K562 (cell line): ENCODE data around the gene CPLX1. TPM values are rescaled to one million over a fixed set of nuclear protein-coding genes. Genes with fewer than 3 reads are reported as not detected.

Experiments used
- ATAC-seq: fragments of 200-7000 bp; cut with Tn5 transposase; 3 replicates; pipeline ENCODE4 v1.9.1; 2020; ENCODE audit warnings: moderate library complexity
- BruUV-seq: library from RNA; stranded (reverse); fragments of 400-500 nt; replicated peaks from 2 replicates; lab custom pipeline; 2021; lab: Mats Ljungman, UMichigan
- CTCF ChIA-PET: fragments of 300-600 bp; formaldehyde crosslinking; extraction: SDS; loops from one replicate; lab custom pipeline; 2021; ENCODE audit warnings: low intra/inter-chr PET ratio; lab: Yijun Ruan, JAX
- POLR2A ChIA-PET: fragments of 300-600, 350-650 bp; sonication (Branson Sonifier 250); formaldehyde crosslinking; extraction: SDS; loops from one replicate; lab custom pipeline; 2021; ENCODE audit warnings: antibody characterized with exemption, inconsistent platforms; lab: Yijun Ruan, JAX
- DNase-seq, 4 experiments: peaks; one replicate each; pipeline versions ENCODE4 v3.0.0 to v3.0.0-alpha.2; 2011 to 2018; ENCODE audit warnings: low spot score in 3 of 4, mixed read lengths in 3 of 4; ENCODE audit errors: extremely low read depth in 1 of 4
- FAIRE-seq: peaks from 2 replicates; lab custom pipeline; 2011; peaks lifted over from hg19 to GRCh38; lab: Jason Lieb, UNC
- H2AFZ ChIP-seq: 2 replicates; pipeline ENCODE4 v1.6.0; 2011; ENCODE audit warnings: low read depth, low read length, control low read depth, inconsistent platforms
- H3K27ac ChIP-seq: fragments of 200-600 bp; 3 replicates; pipeline ENCODE4 v1.8.0; 2011; ENCODE audit warnings: low read depth, mild to moderate bottlenecking, control low read depth, inconsistent platforms, low read length, moderate library complexity, mixed read lengths; ENCODE audit errors: extremely low read depth
- H3K27me3 ChIP-seq, 2 experiments: fragments of 300-600 bp in 1 of 2; 2 replicates in 1 of 2; 3 replicates in 1 of 2; pipeline versions ENCODE4 v1.6.0 to v1.8.0; 2011; ENCODE audit warnings: inconsistent platforms in 2 of 2, low read length in 2 of 2, mild to moderate bottlenecking in 1 of 2, mixed read lengths in 1 of 2, moderate library complexity in 1 of 2; ENCODE audit not compliant: control insufficient read depth in 2 of 2, insufficient read depth in 2 of 2
- H3K36me3 ChIP-seq: fragments of 300-600 bp; 3 replicates; pipeline ENCODE4 v1.8.0; 2011; ENCODE audit warnings: mild to moderate bottlenecking, low read length, inconsistent platforms; ENCODE audit not compliant: control insufficient read depth, insufficient read depth
- H3K4me1 ChIP-seq, 2 experiments: fragments of 200-600 bp in 1 of 2; replicated peaks in 1 of 2; 2 replicates in 1 of 2; 3 replicates in 1 of 2; pipeline versions ENCODE4 v1.5.1 to v1.8.0; 2011; ENCODE audit warnings: inconsistent platforms in 2 of 2, low read length in 2 of 2, mild to moderate bottlenecking in 1 of 2, mixed read lengths in 1 of 2, moderate library complexity in 1 of 2; ENCODE audit not compliant: control insufficient read depth in 2 of 2, insufficient read depth in 2 of 2
- H3K4me2 ChIP-seq: 2 replicates; pipeline ENCODE4 v1.6.1; 2011; ENCODE audit warnings: low read length, control low read depth, inconsistent platforms, mixed read lengths; ENCODE audit not compliant: insufficient read depth
- H3K4me3 ChIP-seq: fragments of 200-600 bp; sonication (generic), shearing (Covaris generic); 2 replicates; pipeline ENCODE4 v1.5.1; 2016; ENCODE audit warnings: control low read depth, inconsistent platforms
- H3K79me2 ChIP-seq: fragments of 200-600 bp; 3 replicates; pipeline ENCODE4 v1.8.0; 2011; ENCODE audit warnings: low read length, inconsistent platforms; ENCODE audit not compliant: control insufficient read depth, insufficient read depth
- H3K9ac ChIP-seq, 2 experiments: 2 replicates each; pipeline versions ENCODE4 v1.6.0 to v1.6.1; 2011; ENCODE audit warnings: low read depth in 2 of 2, low read length in 2 of 2, control low read depth in 1 of 2, inconsistent platforms in 1 of 2, mild to moderate bottlenecking in 1 of 2, mixed read lengths in 1 of 2; ENCODE audit not compliant: insufficient read depth in 1 of 2
- H3K9me1 ChIP-seq: one replicate; pipeline ENCODE4 v1.6.0; 2011; ENCODE audit warnings: inconsistent platforms, mild to moderate bottlenecking, low read length, moderate library complexity; ENCODE audit not compliant: control insufficient read depth, insufficient read depth
- H3K9me3 ChIP-seq: replicated peaks from 2 replicates; pipeline ENCODE4 v1.5.1; 2011; ENCODE audit warnings: low read depth, low read length, inconsistent platforms; ENCODE audit not compliant: control insufficient read depth, insufficient read depth
- H4K20me1 ChIP-seq: replicated peaks from 2 replicates; pipeline ENCODE4 v1.6.1; 2011; ENCODE audit warnings: low read length, inconsistent platforms, mixed read lengths; ENCODE audit not compliant: control insufficient read depth, insufficient read depth
- CCNT2 ChIP-seq: IDR thresholded peaks from 2 replicates; pipeline ENCODE4 v1.6.1; 2011; ENCODE audit warnings: borderline replicate concordance, low read depth, mild to moderate bottlenecking, moderate library complexity, mixed read lengths, low read length; ENCODE audit not compliant: insufficient read length; ENCODE audit errors: extremely low read depth
- CHAMP1 ChIP-seq: fragments of 450-650 bp; IDR thresholded peaks from 2 replicates; pipeline ENCODE4 v1.6.1; 2016; ENCODE audit warnings: mild to moderate bottlenecking
- HIVEP1 ChIP-seq: fragments of 250-450 bp; sonication (Bioruptor Pico); IDR thresholded peaks from 2 replicates; pipeline ENCODE4 v1.4.0; 2020; ENCODE audit warnings: mild to moderate bottlenecking
- MCM7 ChIP-seq, 2 experiments: fragments of 450-650 bp; IDR thresholded peaks; 2 replicates each; pipeline ENCODE4 v1.6.1; 2016 to 2018
- POLR2G ChIP-seq: fragments of 200-400 bp; formaldehyde crosslinking; IDR thresholded peaks from 2 replicates; pipeline ENCODE4 v1.6.1; 2017; ENCODE audit warnings: low read depth, mild to moderate bottlenecking, antibody characterized with exemption, low read length, moderate library complexity
- RBM15 ChIP-seq: fragments of 200-400 bp; formaldehyde crosslinking; IDR thresholded peaks from 2 replicates; pipeline ENCODE4 v1.6.1; 2018; ENCODE audit warnings: mild to moderate bottlenecking, low read length, moderate library complexity; ENCODE audit not compliant: insufficient read depth
- RBM22 ChIP-seq: fragments of 200-400 bp; formaldehyde crosslinking; IDR thresholded peaks from 2 replicates; pipeline ENCODE4 v1.6.1; 2018; ENCODE audit warnings: low read length, low read depth; ENCODE audit not compliant: poor library complexity, severe bottlenecking
- SIRT6 ChIP-seq: IDR thresholded peaks from one replicate; pipeline ENCODE4 v1.6.1; 2012; ENCODE audit warnings: low read depth, mild to moderate bottlenecking, control low read depth, inconsistent platforms, low read length, moderate library complexity
- WGBS: fragments of 100-300 bp; shearing (Covaris generic); methylation state at CpG from one replicate; pipeline ENCODE4 v1.1.6; 2016; ENCODE audit warnings: low coverage, mixed read lengths; ENCODE audit not compliant: insufficient coverage; ENCODE audit errors: missing lambda C conversion rate; 5-methylcytosine and 5-hydroxymethylcytosine counted together
- in situ Hi-C: fragments of 300-500 bp; cut with MboI; formaldehyde crosslinking; loops from 4 replicates; pipeline ENCODE4 v1.15.0; 2018; ENCODE audit warnings: inconsistent platforms, mixed read lengths
- intact Hi-C: fragments of 100-400 bp; cut with micrococcal nuclease; formaldehyde crosslinking; loops from 2 replicates; pipeline ENCODE4 v1.14.2; 2022
- polyA plus RNA-seq, 8 experiments: library from polyadenylated mRNA; depleted of rRNA in 4 of 8; stranded (reverse) in 5 of 8; unstranded in 3 of 8; fragments of >200 nt; fragmentation: Nextera tagmentation in 2 of 8; fragmentation: Illumina TruSeq in 1 of 8; extraction: Ambion mirVana in 2 of 8; extraction: Trizol in 1 of 8; gene quantifications; 2 replicates each; pipeline versions ENCODE4 v1.2.1 to v1.2.3, GENCODE V29; 2011 to 2014; ENCODE audit warnings: inconsistent platforms in 1 of 8, missing spikeins in 1 of 8
- total RNA-seq, 7 experiments: library from RNA; depleted of rRNA in 6 of 7; stranded (reverse); fragments of >200 nt in 6 of 7; fragmentation: Illumina TruSeq in 2 of 7; extraction: Trizol in 2 of 7; gene quantifications; 2 replicates each; pipeline versions ENCODE4 v1.2.1 to v1.2.3, GENCODE V29; 2011 to 2021; ENCODE audit warnings: low replicate concordance in 1 of 7
- TF ChIP-seq, protein P1 (sequence below): sonication (generic); formaldehyde crosslinking; IDR thresholded peaks from 2 replicates; pipeline ENCODE4 v1.8.1; 2023; ENCODE audit warnings: mild to moderate bottlenecking, missing genetic modification reagents

The CPLX1 gene
- total and polyA plus RNA-seq, 9 of the 15 experiments (the other 6 are each of a cell fraction or from before 2014, with no cell fraction given): 0.03 to 3.3 (median 0.17) TPM; not detected in 2

- Histone ChIP-seq H3K9me1 (no peaks in the 10 kb centered on the region), H3K27ac (no peak overlapping the region), H3K36me3 (peaks cover 74% of the 10 kb centered on the region; the same call in 2 of the 3 replicates), H3K79me2 (no peaks in the 10 kb centered on the region; the same call in 2 of the 3 replicates), H4K20me1 (no peaks in the 10 kb centered on the region), H3K4me1 (peaks cover 0 to 14% of the 10 kb centered on the region in 2 experiments; a peak in 2 of 5 replicates), H3K27me3 (no peaks in the 10 kb centered on the region), H3K9ac (no peak overlapping the region), H3K4me3 (no peak overlapping the region), H2AFZ (no peak overlapping the region), H3K4me2 (no peak overlapping the region), H3K9me3 (peaks cover 13% of the 10 kb centered on the region)
- no TSS peak for BruUV-seq
- DNase-seq (no peak), FAIRE-seq (no peak), ATAC-seq (no peak)
- WGBS: 95% methylated on average over 14 of the region's 14 CpGs
- ChIA-PET POLR2A (no interaction called here), CTCF (no interaction called here)
- TF ChIP-seq CCNT2 (peak; percentile 8), RBM15 (no peak), RBM22 (peak; percentile 84), CHAMP1 (no peak), MCM7 (IDR thresholded peaks at IDR 0.05) (no peak), POLR2G (peak; percentile 73; the same call in 1 of the 2 replicates), HIVEP1 (CRISPR knock-in tag) (no peak), SIRT6 (peak; percentile 43)
- TF ChIP-seq, protein P1, sequence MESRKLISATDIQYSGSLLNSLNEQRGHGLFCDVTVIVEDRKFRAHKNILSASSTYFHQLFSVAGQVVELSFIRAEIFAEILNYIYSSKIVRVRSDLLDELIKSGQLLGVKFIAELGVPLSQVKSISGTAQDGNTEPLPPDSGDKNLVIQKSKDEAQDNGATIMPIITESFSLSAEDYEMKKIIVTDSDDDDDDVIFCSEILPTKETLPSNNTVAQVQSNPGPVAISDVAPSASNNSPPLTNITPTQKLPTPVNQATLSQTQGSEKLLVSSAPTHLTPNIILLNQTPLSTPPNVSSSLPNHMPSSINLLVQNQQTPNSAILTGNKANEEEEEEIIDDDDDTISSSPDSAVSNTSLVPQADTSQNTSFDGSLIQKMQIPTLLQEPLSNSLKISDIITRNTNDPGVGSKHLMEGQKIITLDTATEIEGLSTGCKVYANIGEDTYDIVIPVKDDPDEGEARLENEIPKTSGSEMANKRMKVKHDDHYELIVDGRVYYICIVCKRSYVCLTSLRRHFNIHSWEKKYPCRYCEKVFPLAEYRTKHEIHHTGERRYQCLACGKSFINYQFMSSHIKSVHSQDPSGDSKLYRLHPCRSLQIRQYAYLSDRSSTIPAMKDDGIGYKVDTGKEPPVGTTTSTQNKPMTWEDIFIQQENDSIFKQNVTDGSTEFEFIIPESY (CRISPR knock-in tag): peak; percentile 73
- in situ Hi-C loops: no loop called here
- intact Hi-C loops: loop anchor here (10.0 kb wide), 1 partner anchor 223 kb away; the partner anchor contains the start of gene IDUA
Observed at GRCh38 chr4:761739-762138, 64.2 kb downstream of the CPLX1 start.
